SH-SY5Y (cell line): Measurements from ENCODE around the gene SPAST.

Source experiments
- GATA2 ChIP-seq: IDR thresholded peaks from 2 replicates; pipeline ENCODE4 v1.6.1; 2011; ENCODE audit warnings: mild to moderate bottlenecking, low read depth, low read length
- GATA3 ChIP-seq: IDR thresholded peaks from 2 replicates; pipeline ENCODE4 v1.6.1; 2011; ENCODE audit warnings: low read depth, mild to moderate bottlenecking, low read length, moderate library complexity

SPAST gene

GRCh38 chr2:32200814-32201213 is 137.5 kb downstream of the SPAST start:
- TF ChIP-seq GATA2: no peak
- no peak for TF ChIP-seq GATA3
